Activated T-cell treated with anti-CD3 and anti-CD28 coated beads, Interleukin-2, amount 50 U/mL, for 24 hours (primary cell): ENCODE data around the gene GAA.
"Not testable (repeated sequence)": the region's sequence is repeated elsewhere in the genome, so short reads cannot be mapped to it uniquely, and the experiment has no call there.

Experiments used
- DNase-seq: peaks from one replicate; pipeline ENCODE4 v3.0.0-alpha.2; 2020
- H3K27ac Mint-ChIP-seq: 2 replicates; pipeline ENCODE4 v1.8.0; 2020; ENCODE audit warnings: mild to moderate bottlenecking, mixed read lengths
- H3K27me3 Mint-ChIP-seq: 2 replicates; pipeline ENCODE4 v1.8.0; 2020; ENCODE audit warnings: mixed read lengths
- H3K36me3 Mint-ChIP-seq: 2 replicates; pipeline ENCODE4 v1.8.0; 2020; ENCODE audit warnings: low read depth, mixed read lengths
- H3K4me1 Mint-ChIP-seq: 2 replicates; pipeline ENCODE4 v1.8.0; 2020; ENCODE audit warnings: low read depth, mixed read lengths
- H3K4me3 Mint-ChIP-seq: 2 replicates; pipeline ENCODE4 v1.8.0; 2020; ENCODE audit warnings: mild to moderate bottlenecking, moderate library complexity, mixed read lengths
- H3K9me3 Mint-ChIP-seq: 2 replicates; pipeline ENCODE4 v1.8.0; 2020; ENCODE audit warnings: mixed read lengths

The GAA gene

DNA sequence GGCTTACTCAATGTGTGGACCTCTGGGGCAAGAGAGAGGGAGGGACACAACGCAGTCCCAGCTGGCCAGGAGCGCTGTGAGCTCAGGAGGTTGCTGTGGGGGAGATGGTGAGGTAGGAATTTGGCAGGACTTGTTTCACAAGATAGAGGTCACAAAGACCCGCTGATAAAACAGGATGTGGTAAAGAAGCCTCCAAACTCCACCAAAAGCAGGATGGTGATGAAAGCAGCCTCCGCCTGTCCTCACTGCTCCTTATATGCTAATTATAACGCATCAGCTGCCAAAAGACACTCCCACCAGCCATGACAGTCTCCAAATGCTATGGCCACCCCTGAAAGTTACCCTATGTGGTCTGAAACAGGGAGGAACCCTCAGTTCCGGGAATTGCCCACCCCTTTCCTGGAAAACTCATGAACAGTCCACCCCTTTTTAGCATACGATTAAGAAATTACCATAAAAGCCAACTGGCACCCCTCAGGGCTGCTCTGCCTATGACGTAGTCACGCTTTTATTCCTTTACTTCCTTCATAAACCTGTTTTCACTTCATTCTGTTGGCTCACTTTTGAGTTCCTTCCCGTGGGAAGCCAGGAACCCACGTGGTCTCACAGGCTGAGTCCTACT is 50.8 kb downstream of the GAA start:
- DNase-seq = no peak
- peaks cover 9% of the 10 kb centered on the region for H3K9me3 Mint-ChIP-seq
- H3K27ac Mint-ChIP-seq = peak overlapping the region; percentile 58
- no peak overlapping the region for H3K4me3 Mint-ChIP-seq
- peaks cover 23% of the 10 kb centered on the region for H3K4me1 Mint-ChIP-seq
- no peaks in the 10 kb centered on the region for H3K27me3 Mint-ChIP-seq
- H3K36me3 Mint-ChIP-seq = peaks cover 7% of the 10 kb centered on the region

- peaks cover 21% of the 10 kb centered on the region for H3K4me1 Mint-ChIP-seq
- H3K27ac Mint-ChIP-seq = no peak overlapping the region
- no peak overlapping the region for H3K4me3 Mint-ChIP-seq
- peaks cover 9% of the 10 kb centered on the region for H3K9me3 Mint-ChIP-seq
- no peak for DNase-seq
- H3K36me3 Mint-ChIP-seq = peaks cover 3% of the 10 kb centered on the region
- no peaks in the 10 kb centered on the region for H3K27me3 Mint-ChIP-seq
These were observed 51.6 kb downstream of the GAA start for GRCh38 chr17:80153004-80153403.

DNA sequence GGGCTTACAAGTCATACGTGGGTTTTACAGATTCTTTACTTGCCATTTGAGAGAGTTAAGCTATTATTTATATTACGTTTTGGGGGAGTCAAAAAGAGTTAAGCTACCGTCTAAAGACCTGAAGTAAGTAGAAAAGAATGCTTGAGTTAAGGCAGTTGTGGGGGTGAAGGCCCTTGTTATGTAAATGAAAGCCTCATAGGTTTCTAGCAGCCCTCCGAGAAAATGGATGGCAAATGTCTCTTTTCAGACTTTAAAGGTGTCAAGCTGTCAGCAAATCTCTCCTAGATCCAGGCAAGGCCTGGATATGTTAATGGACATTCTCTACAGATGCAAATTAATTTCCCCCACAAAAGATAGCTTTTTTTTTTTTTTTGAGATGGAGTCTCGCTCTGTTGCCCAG is 52.8 kb downstream of the GAA start:
- Mint-ChIP-seq H3K27ac (no peak overlapping the region), H3K4me1 (peaks cover 12% of the 10 kb centered on the region), H3K9me3 (peaks cover 9% of the 10 kb centered on the region), H3K27me3 (peaks cover under 1% of the 10 kb centered on the region), H3K4me3 (no peak overlapping the region), H3K36me3 (no peaks in the 10 kb centered on the region)
- no peak for DNase-seq

DNA sequence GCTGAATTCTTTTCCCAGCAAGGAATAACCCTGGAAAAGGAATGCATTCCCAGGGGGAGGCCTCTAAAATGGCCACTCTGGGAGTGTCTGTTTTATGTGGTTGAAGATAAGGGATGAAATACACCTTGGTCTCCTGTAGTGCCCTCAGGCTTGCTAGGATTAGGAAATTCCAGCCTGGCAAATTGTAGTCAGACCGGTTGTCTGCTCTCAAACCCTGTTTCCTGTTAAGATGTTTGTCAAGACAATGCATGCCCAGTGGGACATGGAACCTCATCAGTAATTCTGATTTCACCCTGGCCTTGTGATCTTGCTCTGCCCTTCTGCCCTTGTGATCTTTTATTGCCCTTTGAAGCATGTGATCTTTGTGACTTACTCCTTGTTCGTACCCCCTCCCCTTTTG is 54.2 kb downstream of the GAA start:
- H3K27me3 Mint-ChIP-seq, H3K4me3 Mint-ChIP-seq, DNase-seq, H3K27ac Mint-ChIP-seq, H3K9me3 Mint-ChIP-seq, H3K36me3 Mint-ChIP-seq: not testable (repeated sequence)
- peaks cover 12% of the 10 kb centered on the region for H3K4me1 Mint-ChIP-seq

- H3K4me3 Mint-ChIP-seq = no peak overlapping the region
- H3K27ac Mint-ChIP-seq = no peak overlapping the region
- peaks cover 9% of the 10 kb centered on the region for H3K9me3 Mint-ChIP-seq
- H3K27me3 Mint-ChIP-seq = peaks cover 11% of the 10 kb centered on the region
- DNase-seq = no peak
- no peaks in the 10 kb centered on the region for H3K4me1 Mint-ChIP-seq
- no peaks in the 10 kb centered on the region for H3K36me3 Mint-ChIP-seq
These were observed 57.5 kb downstream of the GAA start for GRCh38 chr17:80158846-80159245.

- Mint-ChIP-seq H3K4me3 (no peak overlapping the region), H3K36me3 (no peaks in the 10 kb centered on the region), H3K27ac (no peak overlapping the region), H3K4me1 (no peaks in the 10 kb centered on the region), H3K9me3 (peaks cover 6% of the 10 kb centered on the region), H3K27me3 (peaks cover 16% of the 10 kb centered on the region)
- DNase-seq = no peak
These were observed 59.2 kb downstream of the GAA start for GRCh38 chr17:80160536-80160935.

- no peaks in the 10 kb centered on the region for H3K4me1 Mint-ChIP-seq
- H3K36me3 Mint-ChIP-seq = no peaks in the 10 kb centered on the region
These were observed 62.0 kb downstream of the GAA start for GRCh38 chr17:80163336-80163735.

DNA sequence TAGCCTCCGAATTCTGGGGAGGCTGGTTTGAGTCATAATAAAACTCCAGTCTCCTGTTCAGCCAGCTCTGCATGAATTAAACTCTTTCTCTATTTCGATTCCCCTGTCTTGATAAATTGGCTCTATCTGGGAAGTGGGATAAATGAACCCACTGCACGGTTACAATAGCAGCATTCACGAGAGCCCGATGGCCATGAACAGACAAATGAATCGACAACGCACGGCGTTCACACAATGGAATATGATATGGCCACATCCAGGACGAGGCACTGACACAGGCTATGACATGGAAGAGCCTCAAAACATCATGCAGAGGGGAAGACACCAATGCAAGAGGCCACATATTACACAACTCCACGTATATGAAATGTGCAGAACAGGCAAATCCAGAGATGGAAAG is 62.8 kb downstream of the GAA start:
- DNase-seq = no peak
- no peaks in the 10 kb centered on the region for H3K4me1 Mint-ChIP-seq
- no peaks in the 10 kb centered on the region for H3K36me3 Mint-ChIP-seq
- no peak overlapping the region for H3K4me3 Mint-ChIP-seq
- H3K27ac Mint-ChIP-seq = no peak overlapping the region
- H3K9me3 Mint-ChIP-seq = no peaks in the 10 kb centered on the region
- peaks cover 15% of the 10 kb centered on the region for H3K27me3 Mint-ChIP-seq

More at GRCh38 chr17:80163336-80163735, 62.0 kb downstream of the GAA start:
- Mint-ChIP-seq H3K27ac (no peak overlapping the region), H3K9me3 (no peaks in the 10 kb centered on the region), H3K27me3 (peaks cover 16% of the 10 kb centered on the region), H3K4me3 (no peak overlapping the region)
- no peak for DNase-seq

GRCh38 chr17:80166446-80166845 is 65.1 kb downstream of the GAA start:
- Mint-ChIP-seq H3K27ac (no peak overlapping the region), H3K27me3 (peaks cover 12% of the 10 kb centered on the region), H3K4me3 (no peak overlapping the region), H3K36me3 (no peaks in the 10 kb centered on the region), H3K4me1 (no peaks in the 10 kb centered on the region), H3K9me3 (no peaks in the 10 kb centered on the region)
- DNase-seq = no peak

- Mint-ChIP-seq H3K27me3 (peaks cover 4% of the 10 kb centered on the region), H3K4me3 (no peak overlapping the region), H3K27ac (no peak overlapping the region), H3K9me3 (no peaks in the 10 kb centered on the region), H3K4me1 (no peaks in the 10 kb centered on the region), H3K36me3 (no peaks in the 10 kb centered on the region)
- DNase-seq = no peak
These were observed 67.0 kb downstream of the GAA start for GRCh38 chr17:80168371-80168770.

GRCh38 chr17:80169107-80169506 is 67.7 kb downstream of the GAA start:
- Mint-ChIP-seq H3K27me3 (peaks cover 4% of the 10 kb centered on the region), H3K4me3 (no peak overlapping the region), H3K27ac (no peak overlapping the region), H3K9me3 (no peaks in the 10 kb centered on the region), H3K4me1 (no peaks in the 10 kb centered on the region), H3K36me3 (no peaks in the 10 kb centered on the region)
- DNase-seq = no peak
